Stimulated activated CD4-positive, alpha-beta T cell treated with anti-CD3 and anti-CD28 coated beads, TNF-alpha, amount 100 ng/mL, for 24 hours (primary cell): ENCODE results near the gene ZNF140.

Source experiments
- DNase-seq, 3 experiments: peaks; one replicate each; pipeline ENCODE4 v3.0.0-alpha.2; 2020; ENCODE audit warnings: low read depth in 3 of 3

Gene ZNF140

DNA sequence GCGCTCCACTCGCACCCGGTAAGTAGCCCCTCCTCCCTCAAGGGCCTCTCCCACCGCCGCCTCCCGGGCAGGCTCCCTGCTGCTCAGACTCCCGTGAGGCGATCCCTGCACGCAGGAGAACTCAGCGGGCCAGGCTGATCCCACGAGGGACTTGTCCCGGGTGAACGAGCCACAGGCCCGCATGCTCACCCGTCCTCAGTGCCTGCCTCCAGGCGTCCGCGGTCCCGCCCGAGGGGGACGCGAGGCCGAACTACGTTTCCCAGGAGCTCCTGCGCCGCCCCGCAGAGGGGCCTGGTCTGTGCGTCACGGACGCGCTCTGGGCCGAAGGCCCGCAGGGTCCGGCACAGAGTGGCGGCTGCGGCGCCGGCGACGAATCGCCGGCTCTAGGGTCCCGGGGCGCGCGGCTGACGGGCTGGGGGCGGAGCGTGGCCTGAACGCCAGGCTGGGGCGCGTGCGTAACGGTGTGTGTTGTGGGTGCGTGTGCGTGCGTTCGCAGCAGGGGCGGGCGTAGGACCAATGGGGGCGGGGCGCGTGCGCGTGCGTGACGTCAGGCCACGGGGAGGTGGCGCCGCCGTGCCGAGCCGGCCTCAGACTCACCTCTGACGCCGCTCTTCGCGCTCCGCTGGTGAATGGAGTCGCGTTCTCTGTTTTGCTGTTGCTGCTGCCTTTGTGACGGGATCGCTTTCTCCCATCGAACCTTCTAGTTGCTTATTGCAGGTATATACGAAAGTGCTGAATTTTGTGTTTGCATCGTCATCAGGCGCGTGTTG is 49.5 kb downstream of the ZNF140 start, which contains the start of the genes ZNF10 and ZNF891:
Gene ZNF10, plus strand, starts transcription at position 590 of the 770 bp plus-strand sequence. CDS start 13,866 bp downstream, outside the sequence.
Gene ZNF891, minus strand, starts transcription at position 237 of the 770 bp plus-strand sequence. CDS start 8,356 bp downstream, outside the sequence.
- DNase-seq, result peak; percentile 93 to 96 (median 96)

DNA sequence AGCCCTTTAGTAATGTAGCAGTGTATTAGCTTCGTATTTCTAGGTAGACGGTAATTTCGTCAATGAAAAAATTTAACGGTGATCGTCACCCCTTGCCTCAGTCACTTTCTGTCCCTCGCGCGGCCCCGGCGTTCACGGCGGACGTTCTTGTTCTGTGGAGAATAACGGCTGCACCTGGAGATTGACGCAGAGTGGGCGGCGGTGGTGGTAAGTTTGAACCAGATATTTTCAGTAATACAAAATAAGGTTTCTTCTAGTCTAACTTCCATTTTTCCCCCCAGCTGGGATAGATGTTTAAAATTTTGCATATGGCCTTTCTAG is 50.0 kb downstream of the ZNF140 start:
- DNase-seq, result peak in 2 of 3 experiments; percentile 2 to 32

DNA sequence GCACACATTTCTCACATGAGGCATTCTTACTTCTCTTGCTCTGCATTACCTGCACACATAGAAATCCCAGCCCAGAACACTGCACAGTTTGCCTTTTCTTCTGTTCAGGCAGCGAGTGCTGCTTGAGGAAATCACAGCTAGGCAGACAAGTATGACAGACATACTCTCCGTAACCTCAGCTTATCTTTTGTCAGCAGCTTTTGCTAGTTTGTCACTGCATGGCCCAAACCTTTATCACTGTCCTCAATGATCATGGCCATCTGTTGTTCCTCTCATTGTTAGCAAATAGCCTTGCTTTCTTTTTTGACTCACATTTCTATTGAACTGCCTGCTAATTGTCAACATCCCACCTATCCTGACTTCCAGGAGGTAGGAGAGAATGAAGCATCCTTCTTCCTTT is 55.0 kb downstream of the ZNF140 start:
- DNase-seq, result no peak

DNA sequence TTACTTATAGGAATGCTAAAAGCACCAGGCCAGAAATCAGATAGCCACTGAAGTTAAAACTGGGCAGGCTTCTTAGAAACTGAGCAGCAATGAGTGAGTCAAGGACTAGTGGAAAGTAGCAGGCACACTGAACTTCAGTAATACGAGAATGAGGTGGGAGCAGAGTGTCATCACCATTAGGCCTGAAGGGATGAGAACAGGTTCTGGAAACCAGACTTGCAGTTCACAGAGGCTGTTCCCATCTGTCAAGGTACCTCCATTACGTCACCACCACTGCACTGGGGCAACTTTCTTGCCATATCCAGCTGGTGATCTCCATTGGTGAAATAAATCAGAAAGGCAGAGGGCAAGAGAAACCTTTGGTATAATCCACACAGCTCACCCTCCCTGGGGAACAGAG is 65.3 kb downstream of the ZNF140 start:
- DNase-seq, result no peak

DNA sequence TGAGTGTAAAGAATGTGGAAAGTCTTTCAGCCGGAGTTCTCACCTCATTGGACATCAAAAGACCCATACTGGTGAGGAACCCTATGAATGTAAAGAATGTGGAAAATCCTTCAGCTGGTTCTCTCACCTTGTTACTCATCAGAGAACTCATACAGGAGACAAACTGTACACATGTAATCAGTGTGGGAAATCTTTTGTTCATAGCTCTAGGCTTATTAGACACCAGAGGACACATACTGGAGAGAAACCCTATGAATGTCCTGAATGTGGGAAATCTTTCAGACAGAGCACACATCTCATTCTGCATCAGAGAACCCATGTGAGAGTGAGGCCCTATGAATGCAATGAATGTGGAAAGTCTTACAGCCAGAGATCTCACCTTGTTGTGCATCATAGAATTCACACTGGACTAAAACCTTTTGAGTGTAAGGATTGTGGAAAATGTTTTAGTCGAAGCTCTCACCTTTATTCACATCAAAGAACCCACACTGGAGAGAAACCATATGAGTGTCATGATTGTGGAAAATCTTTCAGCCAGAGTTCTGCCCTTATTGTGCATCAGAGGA is 75.5 kb downstream of the ZNF140 start:
- DNase-seq, result no peak
